PFSK-1 (cell line): ENCODE results near the gene SSH2.

ENCODE experiments used
- FOXP2 ChIP-seq: optimal IDR thresholded peaks from 2 replicates; pipeline ENCODE3; 2011; ENCODE audit warnings: borderline replicate concordance, control low read depth, inconsistent platforms; ENCODE audit not compliant: insufficient read depth; ENCODE audit errors: extremely low read length, extremely low read depth
- POLR2AphosphoS5 ChIP-seq: IDR thresholded peaks from 2 replicates; pipeline ENCODE4 v1.6.1; 2012; ENCODE audit warnings: low read depth, mild to moderate bottlenecking, control low read depth, low read length, moderate library complexity
- SIN3A ChIP-seq: IDR thresholded peaks from 2 replicates; pipeline ENCODE4 v1.6.1; 2012; ENCODE audit warnings: mild to moderate bottlenecking, low read length, moderate library complexity, borderline replicate concordance; ENCODE audit not compliant: insufficient read depth
- TAF1 ChIP-seq: IDR thresholded peaks from 2 replicates; pipeline ENCODE4 v1.6.1; 2012; ENCODE audit warnings: low read length, control low read depth, borderline replicate concordance; ENCODE audit not compliant: insufficient read depth
- TF ChIP-seq, protein P1 (sequence below), 2 experiments: IDR thresholded peaks; 2 replicates each; pipeline versions ENCODE4 v1.6.1 to v1.8.0; 2011 to 2012; ENCODE audit warnings: low read depth in 2 of 2, low read length in 2 of 2, control low read depth in 1 of 2, inconsistent platforms in 1 of 2, mild to moderate bottlenecking in 1 of 2, moderate library complexity in 1 of 2; ENCODE audit not compliant: insufficient read depth in 1 of 2

The SSH2 gene

DNA sequence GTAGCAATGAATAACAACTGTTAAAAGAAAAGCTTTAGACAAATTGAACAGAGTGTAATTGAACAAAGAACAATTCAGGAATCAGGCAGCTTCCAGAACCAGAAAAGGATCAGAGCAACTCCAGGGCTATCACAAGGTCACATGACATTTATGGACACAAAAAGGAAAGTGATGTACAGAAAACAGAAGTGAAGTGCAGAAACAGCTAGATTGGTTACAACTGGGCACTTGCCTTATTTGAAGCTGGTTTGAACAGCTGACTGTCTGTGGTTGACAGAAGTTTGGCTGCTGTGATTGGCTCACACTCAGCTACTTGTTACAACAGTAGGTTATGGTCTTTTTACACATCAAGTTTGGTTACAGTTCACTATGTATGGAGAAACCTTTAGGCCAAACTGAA, 26.2 kb upstream of the SSH2 start:
- no peak for TF ChIP-seq FOXP2

DNA sequence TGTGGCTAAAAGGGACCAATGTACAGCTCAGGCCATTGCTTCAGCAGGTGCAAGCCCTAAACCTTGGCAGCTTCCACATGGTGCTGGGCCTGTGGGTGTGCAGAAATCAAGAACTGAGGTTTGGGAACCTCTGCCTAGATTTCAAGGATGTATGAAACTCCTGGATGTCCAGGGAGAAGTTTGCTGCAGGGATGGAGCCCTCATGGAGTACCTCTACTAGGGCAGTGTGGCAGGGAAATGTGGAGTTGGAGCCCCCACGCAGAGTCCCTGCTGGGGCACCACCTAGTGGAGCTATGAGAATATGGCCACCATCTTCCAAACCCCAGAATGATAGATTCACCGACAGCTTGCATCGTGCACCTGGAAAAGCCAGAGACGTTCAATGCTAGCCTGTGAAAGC, 24.4 kb upstream of the SSH2 start:
- TF ChIP-seq SIN3A, result no peak

DNA sequence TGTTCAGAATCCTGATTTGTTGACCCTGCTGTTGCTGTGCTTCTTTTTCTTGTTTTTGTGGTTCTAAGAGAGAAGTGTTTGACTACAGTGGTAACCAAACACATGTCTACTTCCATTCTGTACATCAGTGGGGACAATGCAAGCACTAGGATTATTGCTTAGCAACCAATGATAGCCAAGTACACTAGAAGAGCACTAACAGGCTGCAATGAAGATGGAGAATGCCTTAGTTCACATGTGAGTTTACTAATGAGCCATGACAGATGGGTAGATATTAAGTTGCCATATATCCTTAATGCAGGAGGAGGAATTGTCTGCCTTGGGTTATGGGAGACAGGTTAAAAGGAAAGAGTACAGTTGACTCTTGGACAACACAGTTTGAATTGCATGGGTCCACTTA, 19.7 kb upstream of the SSH2 start:
- TF ChIP-seq SIN3A (no peak), FOXP2 (no peak), POLR2AphosphoS5 (no peak), TAF1 (no peak)
- TF ChIP-seq, protein P1, sequence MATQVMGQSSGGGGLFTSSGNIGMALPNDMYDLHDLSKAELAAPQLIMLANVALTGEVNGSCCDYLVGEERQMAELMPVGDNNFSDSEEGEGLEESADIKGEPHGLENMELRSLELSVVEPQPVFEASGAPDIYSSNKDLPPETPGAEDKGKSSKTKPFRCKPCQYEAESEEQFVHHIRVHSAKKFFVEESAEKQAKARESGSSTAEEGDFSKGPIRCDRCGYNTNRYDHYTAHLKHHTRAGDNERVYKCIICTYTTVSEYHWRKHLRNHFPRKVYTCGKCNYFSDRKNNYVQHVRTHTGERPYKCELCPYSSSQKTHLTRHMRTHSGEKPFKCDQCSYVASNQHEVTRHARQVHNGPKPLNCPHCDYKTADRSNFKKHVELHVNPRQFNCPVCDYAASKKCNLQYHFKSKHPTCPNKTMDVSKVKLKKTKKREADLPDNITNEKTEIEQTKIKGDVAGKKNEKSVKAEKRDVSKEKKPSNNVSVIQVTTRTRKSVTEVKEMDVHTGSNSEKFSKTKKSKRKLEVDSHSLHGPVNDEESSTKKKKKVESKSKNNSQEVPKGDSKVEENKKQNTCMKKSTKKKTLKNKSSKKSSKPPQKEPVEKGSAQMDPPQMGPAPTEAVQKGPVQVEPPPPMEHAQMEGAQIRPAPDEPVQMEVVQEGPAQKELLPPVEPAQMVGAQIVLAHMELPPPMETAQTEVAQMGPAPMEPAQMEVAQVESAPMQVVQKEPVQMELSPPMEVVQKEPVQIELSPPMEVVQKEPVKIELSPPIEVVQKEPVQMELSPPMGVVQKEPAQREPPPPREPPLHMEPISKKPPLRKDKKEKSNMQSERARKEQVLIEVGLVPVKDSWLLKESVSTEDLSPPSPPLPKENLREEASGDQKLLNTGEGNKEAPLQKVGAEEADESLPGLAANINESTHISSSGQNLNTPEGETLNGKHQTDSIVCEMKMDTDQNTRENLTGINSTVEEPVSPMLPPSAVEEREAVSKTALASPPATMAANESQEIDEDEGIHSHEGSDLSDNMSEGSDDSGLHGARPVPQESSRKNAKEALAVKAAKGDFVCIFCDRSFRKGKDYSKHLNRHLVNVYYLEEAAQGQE (IDR thresholded peaks at IDR 0.05; ENCODE audit: insufficient read depth in 1 of 2, low read depth in 2 of 2, low read length in 2 of 2), result no peak

DNA sequence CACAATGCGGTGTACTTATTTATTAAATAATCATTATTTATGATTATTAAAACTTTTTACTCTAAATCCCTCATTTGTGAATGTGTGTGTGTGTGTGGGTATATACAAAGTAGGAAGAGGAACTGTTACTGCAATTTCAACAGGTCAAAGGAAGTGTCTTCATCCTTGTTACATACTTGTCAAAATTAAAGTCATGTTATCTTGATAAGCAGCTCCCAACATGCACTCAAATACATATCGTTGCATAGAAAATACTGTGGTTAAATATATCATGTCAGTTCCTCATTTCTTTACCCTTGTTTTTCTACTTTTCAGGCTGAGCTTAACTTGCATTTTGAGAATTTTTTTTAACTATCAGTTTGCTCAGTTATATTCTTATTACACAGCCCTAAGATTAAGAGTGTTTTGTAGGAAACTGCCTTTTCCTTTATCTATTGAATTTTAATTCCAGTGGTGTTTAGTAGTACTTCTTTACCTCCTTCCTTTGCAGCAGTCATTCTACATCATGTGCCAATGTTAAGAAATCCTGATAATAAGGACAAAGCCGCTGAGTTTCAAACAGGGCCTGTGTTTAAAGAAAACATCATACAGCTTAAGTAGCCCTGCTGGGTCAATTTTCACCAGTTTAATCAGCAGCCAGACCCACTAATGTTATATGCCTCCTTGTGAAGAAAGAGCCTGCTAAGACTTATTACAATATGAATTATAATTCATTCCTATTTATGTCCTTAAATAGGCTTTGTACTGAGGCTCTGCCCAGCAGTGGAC, 18.6 kb upstream of the SSH2 start:
- TF ChIP-seq, protein P1 (IDR thresholded peaks at IDR 0.05; ENCODE audit: insufficient read depth in 1 of 2, low read depth in 2 of 2, low read length in 2 of 2), result no peak
- no peak for TF ChIP-seq TAF1
- no peak for TF ChIP-seq SIN3A
- no peak for TF ChIP-seq POLR2AphosphoS5
- TF ChIP-seq FOXP2, result no peak

DNA sequence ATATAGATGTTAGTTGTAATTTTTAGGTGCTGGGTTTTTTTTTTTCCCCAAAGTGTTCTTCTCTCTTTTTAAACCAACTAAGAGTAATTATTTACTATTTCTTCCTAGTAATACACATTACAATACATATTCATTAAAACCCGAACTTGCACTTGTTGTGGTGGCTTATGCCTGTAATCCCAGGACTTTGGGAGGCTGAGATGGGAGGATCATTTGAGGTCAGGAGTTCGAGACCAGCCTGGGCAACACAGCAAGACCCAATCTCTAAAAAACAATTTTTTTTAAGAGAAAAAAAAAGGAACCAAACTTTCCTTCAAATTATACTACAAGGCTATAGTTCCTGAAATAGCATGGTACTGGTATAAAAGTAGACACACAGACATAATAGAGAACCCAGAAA, 15.3 kb upstream of the SSH2 start:
- no peak for TF ChIP-seq FOXP2
- no peak for TF ChIP-seq POLR2AphosphoS5
- TF ChIP-seq TAF1, result no peak
- no peak for TF ChIP-seq SIN3A
- TF ChIP-seq, protein P1 (IDR thresholded peaks at IDR 0.05; ENCODE audit: insufficient read depth in 1 of 2, low read depth in 2 of 2, low read length in 2 of 2), result no peak

DNA sequence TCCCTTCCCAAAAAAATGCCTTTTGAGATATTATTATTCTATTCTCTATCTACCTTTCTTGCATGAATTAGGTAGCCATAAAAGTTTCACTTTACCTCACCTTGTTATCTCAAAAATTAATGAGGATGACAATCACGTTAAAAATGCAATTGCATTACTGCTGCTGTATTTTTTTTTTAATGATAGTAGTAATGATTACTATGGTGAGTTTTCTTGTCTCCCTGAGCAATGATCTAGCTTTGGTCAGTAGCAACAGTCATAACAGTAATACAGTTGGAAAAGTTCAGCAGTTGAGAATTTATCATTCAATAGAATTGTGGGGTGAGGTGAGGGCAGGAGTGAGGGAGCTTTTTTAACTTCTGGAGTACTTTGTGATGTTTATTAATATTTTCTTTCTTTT, 11.3 kb upstream of the SSH2 start, which contains the start of gene EFCAB5:
TSS of gene EFCAB5 (plus strand) at position 301 of the 400 bp plus-strand sequence. CDS start 163 bp downstream, outside the sequence.
- no peak for TF ChIP-seq POLR2AphosphoS5

DNA sequence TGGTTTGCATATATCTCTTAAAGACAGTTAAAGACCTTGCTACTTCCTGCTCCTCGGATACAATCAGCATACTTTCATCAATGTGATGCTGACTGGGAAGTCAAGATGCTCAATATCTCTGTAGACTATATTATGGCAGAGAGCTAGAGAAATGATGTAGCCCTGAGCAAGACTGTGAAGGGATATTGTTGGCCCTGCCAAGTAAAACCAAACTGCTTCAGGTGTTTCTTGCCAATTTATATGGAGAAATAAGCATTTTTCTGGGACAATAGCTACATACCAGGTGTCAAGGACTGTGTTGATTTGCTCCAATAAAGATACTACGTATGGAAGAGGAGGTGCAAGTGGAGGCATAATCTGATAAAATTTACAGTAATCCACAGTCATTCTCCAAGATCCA, 6.7 kb upstream of the SSH2 start:
- TF ChIP-seq POLR2AphosphoS5 (no peak), SIN3A (no peak), TAF1 (no peak), FOXP2 (no peak)
- TF ChIP-seq, protein P1 (IDR thresholded peaks at IDR 0.05; ENCODE audit: insufficient read depth in 1 of 2, low read depth in 2 of 2, low read length in 2 of 2), result no peak
